HG02885 (cell line): ENCODE measurements around the gene GUSB.
A peak's percentile ranks its signal among the peaks of the same experiment; 100 is the strongest.
"Not testable (repeated sequence)": the region's sequence is repeated elsewhere in the genome, so short reads cannot be mapped to it uniquely, and the experiment has no call there.

Experiments
- ATAC-seq: cut with Tn5 transposase; IDR thresholded peaks from one replicate; pipeline ENCODE4 v1.9.1; 2021; ENCODE audit warnings: mild to moderate bottlenecking; ENCODE audit not compliant: unreplicated experiment, poor library complexity

Gene GUSB

GRCh38 chr7:65981965-65982792 is at the start of gene GUSB:
Gene GUSB, minus strand, starts transcription at chr7:65982213. Its CDS starts 30 bp downstream, at chr7:65982183.
- peak; percentile 82 for ATAC-seq

GRCh38 chr7:66028342-66028741 is 46.3 kb upstream of the GUSB start:
- not testable (repeated sequence) for ATAC-seq

DNA sequence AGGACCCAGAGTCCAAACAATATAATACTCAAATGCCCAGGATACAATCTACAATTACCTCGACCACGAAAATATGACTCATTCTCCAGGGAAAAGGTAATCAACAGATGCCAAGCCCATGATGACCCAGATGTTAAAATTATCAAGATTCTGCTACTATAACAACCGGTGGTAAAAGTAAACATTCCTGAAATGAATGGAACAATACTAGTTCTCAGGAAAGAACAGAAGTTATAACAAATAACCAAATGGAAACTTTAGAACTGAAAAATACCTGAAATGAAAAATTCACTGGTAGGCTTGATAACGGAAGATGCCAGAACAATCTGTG is 34.1 kb upstream of the GUSB start:
- ATAC-seq = no peak

DNA sequence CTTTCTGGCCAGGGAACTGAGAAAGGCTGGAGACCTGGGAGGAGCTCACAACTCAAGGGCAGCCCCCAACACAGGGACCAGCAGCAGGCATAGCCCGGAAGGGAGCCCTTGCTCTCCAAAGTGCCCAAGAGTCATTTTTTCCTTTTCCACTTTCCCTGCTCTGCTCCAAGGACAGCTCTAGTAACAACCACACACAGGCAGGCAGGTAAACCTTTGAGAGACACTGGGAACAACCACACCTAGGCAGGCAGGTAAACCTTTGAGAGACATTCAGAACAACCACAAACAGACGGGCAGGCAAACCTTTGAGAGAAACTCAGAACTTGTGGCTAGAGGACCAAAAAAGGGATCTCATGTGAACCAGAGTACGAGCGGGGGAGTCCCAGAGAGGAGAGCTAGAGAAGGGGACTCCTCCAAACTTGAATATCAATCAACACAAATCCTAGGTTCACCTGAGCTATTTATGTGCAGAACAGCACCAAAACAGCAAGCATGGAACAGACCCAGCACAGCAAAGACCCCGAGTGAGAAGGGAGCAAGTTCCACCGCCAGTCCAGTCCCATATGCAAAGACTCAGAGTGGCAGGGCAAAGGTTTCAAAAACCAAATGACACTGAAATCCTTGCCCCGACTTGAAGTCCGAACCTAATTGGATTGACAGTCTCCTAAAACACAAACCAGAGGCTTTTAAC is 33.6 kb upstream of the GUSB start:
- ATAC-seq = no peak

GRCh38 chr7:66013938-66014337 is 31.9 kb upstream of the GUSB start:
- no peak for ATAC-seq

DNA sequence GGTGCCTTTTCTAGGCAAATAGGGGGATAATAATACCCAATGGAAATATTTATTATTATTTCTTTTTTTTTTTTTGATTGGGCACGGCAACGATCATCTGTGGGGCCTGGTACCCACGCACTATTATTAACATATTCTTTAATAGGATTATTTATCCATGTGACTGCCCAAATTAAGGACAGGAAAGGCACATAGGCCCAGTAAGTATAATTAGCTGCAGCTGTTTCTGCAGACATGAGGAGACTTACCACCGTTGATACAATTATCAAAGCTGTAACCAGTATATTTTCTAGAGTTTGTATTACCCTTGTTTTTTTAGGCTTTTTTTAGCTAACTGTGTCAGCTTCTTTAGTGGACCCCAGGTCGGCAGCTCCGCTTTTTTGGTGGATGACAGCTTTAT is 25.2 kb upstream of the GUSB start:
- ATAC-seq = no peak

DNA sequence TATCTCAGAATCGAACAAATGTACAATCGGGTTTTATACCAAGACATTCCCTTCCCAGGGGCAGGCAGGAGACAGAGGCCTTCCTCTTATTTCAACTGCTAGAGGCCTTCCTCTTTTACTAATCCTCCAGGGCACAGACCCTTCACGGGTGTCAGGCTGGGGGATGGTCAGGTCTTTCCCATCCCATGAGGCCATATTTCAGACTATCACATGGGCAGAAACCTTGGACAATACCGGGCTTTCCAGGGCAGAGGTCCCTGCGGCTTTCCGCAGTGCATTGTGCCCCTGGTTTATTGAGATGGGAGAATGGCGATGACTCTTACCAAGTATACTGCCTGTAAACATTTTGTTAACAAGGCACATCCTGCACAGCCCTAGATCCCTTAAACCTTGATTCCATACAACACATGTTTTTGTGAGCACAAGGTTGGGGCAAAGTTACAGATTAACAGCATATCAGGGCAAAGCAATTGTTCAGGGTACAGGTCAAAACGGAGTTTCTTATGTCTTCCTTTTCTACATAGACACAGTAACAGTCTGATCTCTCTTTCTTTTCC is 23.2 kb upstream of the GUSB start:
- not testable (repeated sequence) for ATAC-seq

DNA sequence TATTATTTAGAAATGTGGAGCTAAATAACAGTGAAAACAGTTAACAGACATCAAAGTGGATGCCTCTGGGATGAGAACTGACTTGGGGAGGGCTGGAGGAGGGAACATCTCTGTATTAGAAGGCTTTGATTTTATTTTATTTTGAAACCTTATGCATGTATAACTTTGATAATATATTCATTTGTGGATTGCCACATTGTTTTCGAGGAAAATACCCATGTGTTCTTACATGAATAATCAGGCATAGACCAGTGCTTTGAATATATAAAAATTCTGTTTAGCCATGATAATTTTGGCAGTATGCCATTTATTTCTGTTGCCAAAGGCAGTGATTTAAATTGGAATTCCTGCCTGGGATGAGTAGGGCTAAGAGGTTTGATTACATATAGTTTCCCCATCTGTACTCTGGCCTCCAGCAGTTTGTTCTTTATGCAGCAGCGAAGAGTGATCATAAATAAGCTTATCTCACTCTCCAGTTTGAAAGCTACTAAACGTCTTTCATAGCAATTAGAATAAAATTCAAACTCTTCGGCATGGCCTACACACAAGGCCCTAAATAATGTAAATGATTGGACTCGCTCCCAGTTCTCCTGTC is 18.9 kb upstream of the GUSB start:
- ATAC-seq = not testable (repeated sequence)

- ATAC-seq = not testable (repeated sequence)
These were observed 13.0 kb upstream of the GUSB start for GRCh38 chr7:65994984-65995383.

- no peak for ATAC-seq
These were observed 10.5 kb upstream of the GUSB start for GRCh38 chr7:65992526-65992925.

DNA sequence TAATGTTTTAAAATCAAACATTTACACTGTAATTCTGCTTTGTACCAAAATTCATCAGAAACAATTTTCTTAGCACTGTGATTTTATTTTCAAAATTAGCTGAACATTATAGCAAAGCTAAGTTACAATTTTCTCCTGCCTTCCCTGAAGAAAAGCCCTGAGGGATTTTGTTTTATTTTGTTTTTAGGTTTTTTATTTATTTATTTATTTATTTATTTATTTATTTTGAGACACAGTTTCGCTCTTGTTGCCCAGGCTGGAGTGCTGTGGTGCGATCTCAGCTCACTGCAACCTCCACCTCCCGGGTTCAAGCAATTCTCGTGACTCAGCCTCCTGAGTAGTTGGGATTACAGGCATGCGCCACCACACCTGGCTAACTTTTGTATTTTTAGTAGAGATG is 9.8 kb upstream of the GUSB start:
- not testable (repeated sequence) for ATAC-seq

GRCh38 chr7:65989694-65990080 is 7.7 kb upstream of the GUSB start:
- no peak for ATAC-seq

DNA sequence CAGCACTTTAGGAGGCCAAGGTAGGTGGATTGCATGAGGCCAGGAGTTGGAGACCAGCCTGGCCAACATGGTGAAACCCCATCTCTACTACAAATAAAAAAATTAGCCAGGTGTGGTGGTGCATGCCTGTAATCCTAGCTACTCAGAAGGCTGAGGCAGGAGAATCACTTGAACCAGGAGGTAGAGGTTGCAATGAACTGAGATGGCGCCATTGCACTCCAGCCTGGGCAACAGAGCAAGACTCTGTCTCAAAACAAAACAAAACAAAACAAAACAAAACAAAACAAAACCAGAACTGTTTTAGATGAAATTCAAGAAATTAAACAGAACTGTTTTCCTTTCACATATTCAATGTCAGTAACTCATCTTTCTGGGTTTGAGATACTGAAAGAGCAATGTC is 6.5 kb upstream of the GUSB start:
- not testable (repeated sequence) for ATAC-seq

GRCh38 chr7:65988084-65988483 is 6.1 kb upstream of the GUSB start:
- ATAC-seq = no peak

DNA sequence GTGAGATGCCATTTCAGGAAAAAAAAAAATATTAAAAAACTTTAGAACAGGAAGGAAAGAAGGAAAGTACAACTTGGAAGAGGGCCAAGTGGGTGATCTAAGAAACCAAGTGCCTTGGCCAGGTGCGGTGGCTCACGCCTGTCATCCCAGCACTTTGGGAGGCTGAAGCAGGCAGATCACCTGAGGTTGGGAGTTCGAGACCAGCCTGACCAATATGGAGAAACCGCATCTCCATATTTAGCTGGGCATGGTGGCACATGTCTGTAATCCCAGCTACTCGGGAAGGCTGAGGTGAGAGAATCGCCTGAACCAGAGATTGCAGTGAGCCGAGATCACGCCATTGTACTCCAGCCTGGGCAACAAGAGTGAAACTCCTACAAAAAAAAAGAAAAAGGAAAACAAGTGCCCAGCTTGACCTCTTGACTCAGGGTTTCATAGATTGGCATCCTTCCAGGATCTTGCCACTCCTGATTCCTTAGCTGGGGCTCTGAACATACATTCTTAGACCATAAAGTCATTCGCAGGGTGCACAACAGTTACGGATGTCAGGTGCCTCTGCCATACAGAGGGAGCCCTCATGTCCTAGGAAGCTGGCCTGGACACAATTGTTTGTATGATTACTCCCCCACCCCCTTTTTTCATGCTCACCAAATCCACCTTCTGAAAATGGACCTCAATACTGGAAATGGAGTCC is 2.1 kb upstream of the GUSB start:
- ATAC-seq = no peak

DNA sequence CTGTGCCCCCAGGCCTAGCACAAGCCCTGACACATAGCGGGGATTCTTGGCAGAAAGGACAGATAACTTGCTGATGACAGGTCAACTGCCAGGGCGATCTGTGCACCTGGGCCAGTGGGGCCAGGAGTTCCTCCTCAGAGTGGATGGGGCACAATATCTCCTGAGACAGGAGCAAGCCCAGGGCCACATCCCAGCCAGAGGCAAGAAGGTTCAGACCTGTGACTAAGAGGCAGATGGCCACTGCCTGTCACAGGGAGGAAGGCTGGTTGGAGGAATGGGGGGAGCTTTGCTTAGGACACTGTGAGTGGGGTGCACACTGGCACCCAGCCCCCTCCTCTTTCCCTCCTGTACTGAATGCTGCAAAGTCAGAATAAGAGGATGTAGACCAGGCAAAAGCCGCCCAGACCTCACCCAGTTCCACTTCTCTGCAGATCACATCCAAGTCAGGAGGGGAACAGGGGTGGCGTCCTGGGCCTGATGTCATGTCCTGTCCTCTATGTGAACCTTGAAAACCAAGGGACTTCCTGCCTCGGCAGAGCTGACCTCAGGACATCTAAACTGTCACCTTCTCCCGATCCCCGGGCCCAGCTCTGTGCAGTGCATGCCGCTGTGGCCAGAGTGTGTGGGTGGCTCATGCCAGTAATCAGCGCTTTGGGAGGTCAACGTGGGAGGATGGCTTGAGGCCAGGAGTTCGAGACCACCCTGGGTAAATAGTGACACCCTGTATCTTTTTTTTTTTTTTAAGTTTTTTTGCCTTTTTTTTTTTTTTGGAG is 1.3 kb downstream of the GUSB start:
- peak; percentile 81 for ATAC-seq

GRCh38 chr7:65979583-65980477 is 2.2 kb downstream of the GUSB start:
- no peak for ATAC-seq

DNA sequence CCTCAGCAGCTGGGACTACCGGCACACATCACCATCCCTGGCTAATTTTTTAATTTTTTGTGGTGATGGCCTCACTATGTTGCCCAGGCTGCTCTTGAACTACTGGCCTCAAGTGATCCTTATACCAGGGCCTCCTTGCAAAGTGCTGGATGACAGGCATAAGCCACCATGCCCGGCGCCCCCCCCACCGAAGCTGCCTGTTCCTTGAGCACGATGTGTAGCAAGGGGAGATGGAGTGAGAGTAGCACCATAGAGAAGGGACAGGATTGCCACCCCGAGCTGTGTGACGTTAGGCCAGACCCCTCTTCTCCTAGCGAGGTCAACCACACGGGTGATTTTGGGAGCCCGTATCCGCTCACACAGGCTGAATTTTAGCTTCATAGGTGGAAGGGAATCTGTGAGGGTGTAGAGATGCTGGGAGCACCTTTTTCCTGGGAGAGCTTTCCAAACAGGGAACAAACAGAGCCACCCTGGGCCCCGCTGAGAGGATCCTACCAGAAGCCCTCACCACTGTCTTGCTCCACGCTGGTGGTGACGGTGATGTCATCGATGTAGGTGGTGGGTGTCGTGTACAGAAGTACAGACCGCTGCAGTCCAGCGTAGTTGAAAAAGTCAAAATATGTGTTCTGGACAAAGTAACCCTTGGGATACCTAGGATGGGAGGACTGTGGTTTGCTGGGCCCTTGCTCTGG is 3.0 kb downstream of the GUSB start:
- ATAC-seq = no peak
